Esophagus muscularis mucosa (tissue), 4 donors: ENCODE data around the gene CCDC112. TPM values are rescaled to one million over a fixed set of nuclear protein-coding genes. Genes with fewer than 3 reads are reported as not detected.

Experiments used
- DNase-seq: peaks from one replicate; pipeline ENCODE4 v3.0.0-alpha.2; 2017; ENCODE audit errors: extremely low spot score
- H3K27ac ChIP-seq, 4 donors: fragments of 200-600 bp; sonication (generic); replicated peaks in 1 of 4; 1 replicate in 3 of 4; 2 replicates in 1 of 4; pipeline ENCODE4 v1.5.1; 2016 to 2019; ENCODE audit warnings: mild to moderate bottlenecking in 1 of 4
- H3K27me3 ChIP-seq, 4 donors: fragments of 200-600 bp; sonication (generic); one replicate each; pipeline versions ENCODE4 v1.5.1 to v1.6.0; 2016 to 2019
- H3K36me3 ChIP-seq, 4 donors: fragments of 200-600 bp; sonication (generic); one replicate each; pipeline ENCODE4 v1.5.1; 2016 to 2019
- H3K4me1 ChIP-seq, 4 donors: fragments of 200-600 bp; sonication (generic); one replicate each; pipeline ENCODE4 v1.5.1; 2016 to 2019
- H3K4me3 ChIP-seq, 4 donors: fragments of 200-600 bp; sonication (generic); 1 replicate in 2 of 4; 2 replicates in 2 of 4; pipeline ENCODE4 v1.5.1; 2016 to 2019; ENCODE audit warnings: mild to moderate bottlenecking in 4 of 4, moderate library complexity in 1 of 4
- H3K9me3 ChIP-seq, 4 donors: fragments of 200-600 bp; sonication (generic); 1 replicate in 3 of 4; 2 replicates in 1 of 4; pipeline ENCODE4 v1.5.1; 2016 to 2019
- CTCF ChIP-seq, 3 experiments: fragments of 200-600 bp in 2 of 3; fragments of 450-650 bp in 1 of 3; sonication (generic) in 2 of 3; IDR thresholded peaks; one replicate each; pipeline ENCODE4 v1.5.1; 2017 to 2019; ENCODE audit warnings: antibody characterized with exemption in 3 of 3, mild to moderate bottlenecking in 2 of 3, moderate library complexity in 1 of 3
- EP300 ChIP-seq: sonication (generic); formaldehyde crosslinking; IDR thresholded peaks from one replicate; pipeline ENCODE4 v1.6.1; 2017; ENCODE audit warnings: antibody characterized with exemption
- POLR2A ChIP-seq: fragments of 450-650 bp; IDR thresholded peaks from one replicate; pipeline ENCODE4 v1.6.1; 2017; ENCODE audit warnings: antibody characterized with exemption, moderate library complexity, mild to moderate bottlenecking, low read depth
- POLR2AphosphoS5 ChIP-seq, 2 donors: sonication (generic); formaldehyde crosslinking; IDR thresholded peaks; one replicate each; pipeline ENCODE4 v1.6.1; 2017; ENCODE audit warnings: antibody characterized with exemption in 2 of 2
- WGBS: methylation state at CpG from one replicate; pipeline ENCODE4 v1.1.5; 2018; 5-methylcytosine and 5-hydroxymethylcytosine counted together
- intact Hi-C: fragments of 100-400 bp; cut with DNase I; formaldehyde crosslinking; loops from one replicate; pipeline ENCODE4 v1.15.1; 2023
- total RNA-seq, 4 donors: library from RNA; depleted of rRNA; stranded (reverse); fragments of >200 nt; gene quantifications; one replicate each; pipeline versions ENCODE4 v1.1.0 to v1.2.1, GENCODE V29; 2016

CCDC112 gene
- total RNA-seq, 4 donors from 2014 or later, result 5.8 to 11.2 (median 8.3) TPM

DNA sequence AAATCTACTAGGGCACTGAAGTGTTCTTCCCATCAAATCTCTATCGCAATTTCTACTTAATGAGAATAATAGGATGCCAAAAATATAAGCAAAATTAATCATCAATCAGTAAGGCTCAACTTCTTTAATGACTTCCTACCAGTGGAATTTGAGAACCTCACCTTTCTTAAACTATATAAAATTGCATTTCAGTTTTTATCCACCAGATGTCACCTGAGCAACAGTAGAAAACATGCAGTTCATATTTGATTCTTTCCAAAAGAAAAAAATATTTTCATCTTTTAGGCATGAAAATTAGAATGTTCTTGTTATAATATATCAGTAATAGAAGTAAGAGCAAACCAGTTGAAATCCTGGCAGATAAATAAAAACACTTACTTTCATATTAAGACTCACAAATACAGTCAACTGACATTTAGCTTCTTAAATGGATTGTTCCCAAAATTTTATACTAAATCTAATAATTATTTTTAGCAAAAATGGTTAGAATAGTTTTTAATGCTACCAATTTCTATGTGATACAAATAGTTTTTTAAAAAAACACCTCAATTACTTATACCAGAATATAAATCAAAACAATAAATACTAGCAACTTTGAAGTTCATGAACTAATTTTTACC, 13.4 kb upstream of the CCDC112 start:
- Histone ChIP-seq H3K4me3 (no peak overlapping the region), H3K27ac (no peak overlapping the region), H3K27me3 (peaks cover 0 to 7% (median 0%) of the 10 kb centered on the region in 4 donors), H3K9me3 (no peaks in the 10 kb centered on the region), H3K4me1 (no peaks in the 10 kb centered on the region), H3K36me3 (no peaks in the 10 kb centered on the region)
- no peak for TF ChIP-seq POLR2A
- no peak for TF ChIP-seq POLR2AphosphoS5 (IDR thresholded peaks at IDR 0.05)
- TF ChIP-seq CTCF (IDR thresholded peaks at IDR 0.05), result peak; percentile 72 to 75 (median 74)
- intact Hi-C loops, result loop anchor here (2.0 to 10.0 kb wide), 3 partner anchors 67 to 525 kb away; no protein-coding TSS in a partner anchor
- WGBS, result 15% methylated on average over 1 of the region's 1 CpG
- DNase-seq, result no peak

DNA sequence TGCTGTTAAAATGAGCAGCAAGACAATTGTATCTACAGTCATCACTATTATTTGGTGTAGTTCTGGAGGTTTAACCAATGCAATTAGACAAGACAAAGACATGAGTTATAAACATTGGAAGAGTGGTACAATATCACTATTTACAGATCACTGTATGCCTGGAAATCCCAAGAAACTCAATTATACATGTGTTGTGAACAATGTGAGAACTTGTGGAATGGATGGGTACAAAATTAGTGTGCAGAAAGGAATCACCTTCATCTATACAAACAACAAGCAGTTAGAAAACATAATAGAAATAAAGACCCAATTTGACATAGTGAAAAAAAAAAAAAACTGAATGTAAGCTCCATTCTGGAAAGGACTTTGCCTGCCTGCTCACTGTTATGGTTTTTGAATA, 12.4 kb upstream of the CCDC112 start:
- peaks cover 0 to 7% (median 0%) of the 10 kb centered on the region in 4 donors for H3K27me3 ChIP-seq
- H3K4me3 ChIP-seq, result no peak overlapping the region
- DNase-seq, result no peak
- no peaks in the 10 kb centered on the region for H3K36me3 ChIP-seq
- H3K27ac ChIP-seq, result no peak overlapping the region
- intact Hi-C loops, result loop anchor here (10.0 kb wide), 1 partner anchor 526 kb away; no protein-coding TSS in a partner anchor
- H3K4me1 ChIP-seq, result no peaks in the 10 kb centered on the region
- no peaks in the 10 kb centered on the region for H3K9me3 ChIP-seq
- no peak for TF ChIP-seq CTCF (IDR thresholded peaks at IDR 0.05)
- no peak for TF ChIP-seq POLR2A
- TF ChIP-seq EP300, result no peak
- TF ChIP-seq POLR2AphosphoS5 (IDR thresholded peaks at IDR 0.05), result no peak

DNA sequence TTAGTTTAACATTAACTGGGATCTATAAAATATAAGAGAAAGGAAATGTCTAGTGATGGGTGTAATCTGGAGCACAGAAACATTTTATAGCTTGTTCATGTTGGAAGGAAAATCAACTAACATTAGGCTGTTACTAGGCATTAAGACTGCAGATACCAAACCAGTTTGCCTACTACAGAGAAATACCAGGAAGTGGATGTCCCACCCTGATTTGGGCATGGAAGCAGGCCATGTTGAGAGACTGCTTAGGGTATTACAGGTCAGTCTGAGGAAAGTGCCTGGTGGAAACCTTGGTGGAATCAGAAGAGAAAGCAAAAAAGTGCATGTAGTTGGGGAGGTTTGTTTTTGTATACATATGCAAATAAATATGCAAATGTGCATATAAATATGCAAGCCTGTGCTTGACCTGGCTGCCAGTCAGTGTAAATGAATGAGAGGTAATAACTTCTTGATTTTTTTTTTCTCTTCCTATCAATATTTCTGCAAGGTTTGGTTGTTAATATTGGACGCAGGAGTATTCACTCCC, 9.6 kb upstream of the CCDC112 start:
- no peaks in the 10 kb centered on the region for H3K36me3 ChIP-seq
- TF ChIP-seq POLR2A, result no peak
- TF ChIP-seq POLR2AphosphoS5 (IDR thresholded peaks at IDR 0.05), result no peak
- no peak for TF ChIP-seq CTCF (IDR thresholded peaks at IDR 0.05)
- TF ChIP-seq EP300, result no peak
- no peaks in the 10 kb centered on the region for H3K4me1 ChIP-seq
- H3K4me3 ChIP-seq, result no peak overlapping the region
- intact Hi-C loops, result loop anchor here (10.0 kb wide), 1 partner anchor 529 kb away; no protein-coding TSS in a partner anchor
- 78% methylated on average over 1 of the region's 1 CpG for WGBS
- no peak overlapping the region for H3K27ac ChIP-seq
- H3K27me3 ChIP-seq, result peaks cover 0 to 7% (median 0%) of the 10 kb centered on the region in 4 donors
- H3K9me3 ChIP-seq, result no peaks in the 10 kb centered on the region
- DNase-seq, result no peak

DNA sequence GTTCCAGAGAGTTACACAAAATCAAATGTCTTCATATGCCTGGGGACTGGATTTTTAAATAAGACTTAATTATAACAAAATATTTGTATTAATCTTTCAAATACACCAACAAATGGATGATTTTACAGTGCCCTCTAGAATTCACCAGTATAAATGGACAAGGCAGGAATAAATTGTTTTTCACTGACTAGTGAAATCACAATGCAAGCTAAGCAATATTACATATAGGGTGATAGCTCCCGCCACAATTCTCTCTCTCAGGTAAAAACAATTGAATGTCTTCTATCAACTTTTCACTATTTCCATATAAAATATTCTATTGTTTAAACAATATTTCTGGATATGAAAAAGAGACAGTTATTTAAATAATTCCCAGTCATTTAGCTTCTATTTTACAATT, 8.0 kb upstream of the CCDC112 start:
- H3K9me3 ChIP-seq, result no peaks in the 10 kb centered on the region
- no peaks in the 10 kb centered on the region for H3K36me3 ChIP-seq
- peaks cover 0 to 7% (median 0%) of the 10 kb centered on the region in 4 donors for H3K27me3 ChIP-seq
- no peak overlapping the region for H3K4me3 ChIP-seq
- no peaks in the 10 kb centered on the region for H3K4me1 ChIP-seq
- TF ChIP-seq POLR2AphosphoS5 (IDR thresholded peaks at IDR 0.05) (no peak), EP300 (no peak), CTCF (IDR thresholded peaks at IDR 0.05) (no peak), POLR2A (no peak)
- 100% methylated on average over 1 of the region's 1 CpG for WGBS
- intact Hi-C loops, result loop anchor here (10.0 kb wide), 1 partner anchor 530 kb away; no protein-coding TSS in a partner anchor
- no peak overlapping the region for H3K27ac ChIP-seq
- DNase-seq, result no peak
